ENCODE data around the gene COL6A2. TPM values are rescaled to one million over a fixed set of nuclear protein-coding genes. Genes with fewer than 3 reads are reported as not detected.

COL6A2 gene
- total and polyA plus RNA-seq, 2 of the 4 experiments (the other 2 are of a cell fraction) = 208 to 1,065 TPM

DNA sequence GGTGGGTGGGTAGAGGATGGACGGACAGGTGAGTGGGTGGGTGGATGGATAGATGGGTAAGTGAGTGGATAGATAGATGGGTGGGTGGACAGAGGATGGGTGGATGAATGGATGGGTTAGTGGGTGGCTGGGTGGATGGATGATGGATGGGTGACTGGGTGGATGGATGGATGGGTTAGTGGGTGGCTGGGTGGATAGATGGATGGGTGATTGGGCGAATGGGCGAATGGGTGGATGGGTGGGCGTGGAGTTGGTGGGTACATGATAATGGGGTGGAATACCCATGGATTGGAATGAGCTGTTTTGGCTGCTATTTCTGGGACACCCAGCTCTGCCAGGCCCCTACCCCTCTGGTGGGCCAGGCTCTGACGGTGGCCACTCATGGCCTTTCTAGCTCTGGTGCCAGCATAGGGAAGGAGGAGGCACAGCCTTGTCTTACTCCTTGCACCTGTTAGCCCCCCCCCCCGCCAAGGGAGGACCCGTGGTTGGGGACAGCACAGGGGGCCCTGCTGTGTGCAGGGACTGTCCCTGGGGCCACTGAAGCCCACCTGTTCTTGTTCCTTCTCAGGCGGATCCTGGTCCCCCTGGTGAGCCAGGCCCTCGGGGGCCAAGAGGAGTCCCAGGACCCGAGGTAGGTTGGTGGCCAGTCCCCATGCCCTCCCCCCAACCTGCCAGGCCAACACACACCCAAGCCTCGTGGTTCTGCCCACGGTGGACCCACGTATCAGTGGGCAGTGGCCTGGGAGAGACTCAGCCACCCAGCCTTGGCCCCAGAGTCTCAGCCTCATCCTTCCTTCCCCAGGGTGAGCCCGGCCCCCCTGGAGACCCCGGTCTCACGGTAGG, 26.4 kb downstream of the COL6A2 start:
- Histone ChIP-seq H3K56ac (ENCODE audit: extremely low read depth, insufficient read depth, low read length) (no peak overlapping the region), H2AK9ac (replicated peaks; ENCODE audit: low read depth, low read length, poor library complexity) (no peak overlapping the region), H3K18ac (ENCODE audit: low read depth, low read length) (no peak overlapping the region), H3K14ac (replicated peaks; ENCODE audit: low read depth, low read length) (no peak overlapping the region), H3K79me1 (ENCODE audit: low read depth in 1 of 2, low read length in 2 of 2) (peaks cover 17 to 92% of the 10 kb centered on the region in 2 experiments), H3K9me3 (ENCODE audit: control insufficient read depth, insufficient read depth, low read length) (no peaks in the 10 kb centered on the region), H2AFZ (replicated peaks; ENCODE audit: low read length, poor library complexity) (peak overlapping the region; percentile 49), H3K27me3 (ENCODE audit: control insufficient read depth, insufficient read depth, low read length) (no peaks in the 10 kb centered on the region), H3K23ac (ENCODE audit: low read depth, low read length) (no peak overlapping the region), H3K4me2 (ENCODE audit: low read depth, low read length) (no peak overlapping the region), H4K5ac (ENCODE audit: low read depth, low read length) (no peak overlapping the region), H2BK15ac (ENCODE audit: low read depth, low read length) (no peak overlapping the region), H3K4ac (ENCODE audit: low read depth, low read length) (no peak overlapping the region), H2AK5ac (ENCODE audit: low read depth, low read length) (peak overlapping the region; percentile 1; the same call in 1 of the 2 replicates), H2BK120ac (ENCODE audit: low read depth, low read length) (peak overlapping the region; percentile 23; the same call in 1 of the 2 replicates), H4K8ac (ENCODE audit: low read depth in 2 of 2, low read length in 2 of 2) (no peak overlapping the region), H3K36me3 (ENCODE audit: control insufficient read depth, insufficient read depth, low read length) (peaks cover 99% of the 10 kb centered on the region), H4K20me1 (ENCODE audit: insufficient read depth, low read length) (peaks cover 98% of the 10 kb centered on the region), H4K91ac (ENCODE audit: insufficient read depth, low read depth, low read length) (no peak overlapping the region), H3K4me1 (ENCODE audit: control insufficient read depth, insufficient read depth, low read length) (peaks cover 9% of the 10 kb centered on the region; the same call in 1 of the 2 replicates), H3K9me1 (ENCODE audit: insufficient read depth, low read length) (peaks cover 26% of the 10 kb centered on the region), H2BK20ac (ENCODE audit: low read depth, low read length) (0 out of 2 replicates have a peak overlapping the region, but pooled peaks have one; percentile 35), H3K27ac (ENCODE audit: insufficient read depth, low read length) (no peak overlapping the region), H2BK5ac (ENCODE audit: low read depth, low read length, poor library complexity, severe bottlenecking) (peak overlapping the region; percentile 37), H3K9ac (ENCODE audit: low read depth, low read length) (no peak overlapping the region), H3K4me3 (ENCODE audit: insufficient read depth, low read depth, low read length) (no peak overlapping the region)
- dilution Hi-C loops (cut with HindIII; ENCODE audit: low sequenced_read_pairs, unreplicated experiment) = no loop called here
- TF ChIP-seq POLR2A (IDR thresholded peaks at IDR 0.05; ENCODE audit: low read depth, low read length) (0 out of 2 replicates have a peak, but pooled peaks have one; percentile 1), FOS (IDR thresholded peaks at IDR 0.05; ENCODE audit: low read depth, low read length) (no peak)
- ATAC-seq (ENCODE audit: low read depth) = no peak
- ChIA-PET CTCF (no interaction called here), POLR2A (ENCODE audit: unreplicated experiment) (no interaction called here)
- DNase-seq = no peak
- intact Hi-C loops (cut with micrococcal nuclease) = no loop called here
- no TSS peak for BruUV-seq (replicated peaks)
- in situ Hi-C loops (cut with MboI; ENCODE audit: low sequenced_read_pairs) = no loop called here
- 93 to 100% methylated on average over 2 to 5 of the region's 16 CpGs for WGBS, 2 experiments (ENCODE audit: extremely low coverage in 2 of 2, insufficient read length in 1 of 2)
